HCT116 (cell line): Measurements from ENCODE around the gene PIP5KL1. TPM values are rescaled to one million over a fixed set of nuclear protein-coding genes. Genes with fewer than 3 reads are reported as not detected.

Experiments
- ATAC-seq: fragments of 200-7000 bp; cut with Tn5 transposase; 2 replicates; pipeline ENCODE4 v1.9.1; 2020; ENCODE audit warnings: mild to moderate bottlenecking, moderate library complexity
- BruUV-seq: library from RNA; stranded (reverse); fragments of 400-500 nt; replicated peaks from 2 replicates; lab custom pipeline; 2021; lab: Mats Ljungman, UMichigan
- CTCF ChIA-PET: fragments of 300-600 bp; sonication (Branson Sonifier 250); formaldehyde crosslinking; loops from one replicate; lab custom pipeline; 2021; ENCODE audit warnings: antibody characterized with exemption; lab: Charles Lee
- POLR2A ChIA-PET: fragments of 300-600, 350-600 bp; sonication (Branson Sonifier 250); formaldehyde crosslinking; loops from one replicate; lab custom pipeline; 2021; ENCODE audit warnings: antibody characterized with exemption; lab: Charles Lee
- RAD21 ChIA-PET, 2 experiments: fragments of 300-600 bp; sonication (Branson Sonifier 250); formaldehyde crosslinking; loops; one replicate each; lab custom pipeline; 2023; ENCODE audit warnings: low total read pairs in 2 of 2; ENCODE audit not compliant: uncharacterized antibody in 2 of 2, unreplicated experiment in 2 of 2, low non-redundant PET in 1 of 2; lab: Charles Lee
- DNase-seq: peaks from one replicate; pipeline ENCODE4 v3.0.0-alpha.2; 2010; ENCODE audit warnings: low read depth, low spot score
- H2AFZ ChIP-seq: fragments of 200-600 bp; shearing (Covaris generic), sonication (generic); 2 replicates; pipeline ENCODE4 v1.6.1; 2017; ENCODE audit warnings: low read depth, mixed run types, mixed read lengths, antibody characterized with exemption, low read length; ENCODE audit not compliant: poor library complexity, severe bottlenecking
- H3K27ac ChIP-seq: 2 replicates; pipeline ENCODE4 v1.5.1; 2012; ENCODE audit warnings: low read depth, low read length
- H3K27me3 ChIP-seq: fragments of 200-600 bp; sonication (generic); 2 replicates; pipeline ENCODE4 v1.6.1; 2016; ENCODE audit warnings: mixed run types, low read length, mixed read lengths; ENCODE audit not compliant: insufficient read depth
- H3K36me3 ChIP-seq, 2 experiments: fragments of 200-500 bp in 1 of 2; fragments of 200-600 bp in 1 of 2; sonication (Bioruptor generic) in 1 of 2; sonication (generic) in 1 of 2; 2 replicates each; pipeline versions ENCODE4 v1.5.1 to v1.6.1; 2014 to 2016; ENCODE audit warnings: low read length in 2 of 2, inconsistent platforms in 1 of 2, mixed read lengths in 1 of 2, mixed run types in 1 of 2; ENCODE audit not compliant: insufficient read depth in 2 of 2, control insufficient read depth in 1 of 2
- H3K4me1 ChIP-seq, 2 experiments: fragments of 200-600 bp in 1 of 2; sonication (generic) in 1 of 2; 2 replicates each; pipeline versions ENCODE4 v1.5.1 to v1.6.1; 2012 to 2017; ENCODE audit warnings: low read length in 2 of 2, inconsistent platforms in 1 of 2, mild to moderate bottlenecking in 1 of 2, mixed read lengths in 1 of 2, mixed run types in 1 of 2, moderate library complexity in 1 of 2; ENCODE audit not compliant: insufficient read depth in 2 of 2, control insufficient read depth in 1 of 2
- H3K4me2 ChIP-seq: fragments of 200-600 bp; sonication (generic); 2 replicates; pipeline ENCODE4 v1.6.1; 2017; ENCODE audit warnings: mixed run types, low read length, mixed read lengths
- H3K4me3 ChIP-seq, 2 experiments: fragments of 200-600 bp in 1 of 2; sonication (generic) in 1 of 2; replicated peaks in 1 of 2; 2 replicates each; pipeline ENCODE4 v1.5.1; 2011 to 2016; ENCODE audit warnings: low read length in 2 of 2, control low read depth in 1 of 2, low read depth in 1 of 2, mild to moderate bottlenecking in 1 of 2, mixed read lengths in 1 of 2, mixed run types in 1 of 2
- H3K79me2 ChIP-seq: fragments of 200-600 bp; sonication (generic); 2 replicates; pipeline ENCODE4 v1.6.1; 2017; ENCODE audit warnings: mild to moderate bottlenecking, mixed run types, low read length, moderate library complexity, mixed read lengths; ENCODE audit not compliant: insufficient read depth
- H3K9ac ChIP-seq: fragments of 200-600 bp; sonication (generic); 2 replicates; pipeline ENCODE4 v1.6.1; 2016; ENCODE audit warnings: low read length, mixed read lengths
- H3K9me2 ChIP-seq: fragments of 200-600 bp; sonication (generic), shearing (Covaris generic); 2 replicates; pipeline ENCODE4 v1.6.1; 2017; ENCODE audit warnings: mixed run types, mild to moderate bottlenecking, moderate library complexity; ENCODE audit not compliant: insufficient read depth
- H3K9me3 ChIP-seq, 2 experiments: fragments of 200-500 bp in 1 of 2; fragments of 200-600 bp in 1 of 2; sonication (Bioruptor generic) in 1 of 2; sonication (generic) in 1 of 2; 2 replicates each; pipeline ENCODE4 v1.6.1; 2014 to 2017; ENCODE audit warnings: low read length in 2 of 2, mixed read lengths in 2 of 2, inconsistent platforms in 1 of 2, low read depth in 1 of 2, mild to moderate bottlenecking in 1 of 2, mixed run types in 1 of 2, moderate library complexity in 1 of 2; ENCODE audit not compliant: control insufficient read depth in 1 of 2, insufficient read depth in 1 of 2
- H4K20me1 ChIP-seq: fragments of 200-600 bp; sonication (generic), shearing (Covaris generic); 2 replicates; pipeline ENCODE4 v1.6.1; 2017; ENCODE audit warnings: mixed run types, mild to moderate bottlenecking, moderate library complexity; ENCODE audit not compliant: insufficient read depth
- CEBPB ChIP-seq: IDR thresholded peaks from 2 replicates; pipeline ENCODE4 v1.6.1; 2012; ENCODE audit warnings: low read depth
- EGR1 ChIP-seq: IDR thresholded peaks from 2 replicates; pipeline ENCODE4 v1.6.1; 2012; ENCODE audit warnings: low read depth
- ELF1 ChIP-seq: IDR thresholded peaks from 2 replicates; pipeline ENCODE4 v1.6.1; 2012; ENCODE audit warnings: low read depth, borderline replicate concordance
- EZH2 ChIP-seq: fragments of 200-600 bp; sonication (generic); IDR thresholded peaks from 2 replicates; pipeline ENCODE4 v1.6.1; 2017; ENCODE audit warnings: antibody characterized with exemption, mixed run types
- FOSL1 ChIP-seq: IDR thresholded peaks from 2 replicates; pipeline ENCODE4 v1.6.1; 2012; ENCODE audit warnings: low read depth
- JUND ChIP-seq: IDR thresholded peaks from 2 replicates; pipeline ENCODE4 v1.6.1; 2012
- POLR2A ChIP-seq: IDR thresholded peaks from 2 replicates; pipeline ENCODE4 v1.7.0; 2011; ENCODE audit warnings: borderline replicate concordance; ENCODE audit not compliant: insufficient read depth, insufficient read length; ENCODE audit errors: extremely low read depth
- SIN3A ChIP-seq: IDR thresholded peaks from 2 replicates; pipeline ENCODE4 v1.6.1; 2012; ENCODE audit warnings: low read depth
- SP1 ChIP-seq: IDR thresholded peaks from 2 replicates; pipeline ENCODE4 v1.6.1; 2012; ENCODE audit warnings: low read depth
- TCF7L2 ChIP-seq: IDR thresholded peaks from 2 replicates; pipeline ENCODE4 v1.7.0; 2011; ENCODE audit warnings: borderline replicate concordance, inconsistent platforms; ENCODE audit not compliant: insufficient read depth, insufficient read length; ENCODE audit errors: extremely low read depth
- YY1 ChIP-seq: IDR thresholded peaks from 2 replicates; pipeline ENCODE4 v1.6.1; 2011; ENCODE audit warnings: low read length, low read depth, moderate library complexity, mild to moderate bottlenecking; ENCODE audit not compliant: insufficient replicate concordance; ENCODE audit errors: extremely low read depth
- ZFX ChIP-seq: fragments of 450-650 bp; IDR thresholded peaks from 2 replicates; pipeline ENCODE4 v1.6.1; 2017
- ZNF274 ChIP-seq: fragments of 200-500 bp; sonication (Bioruptor generic); IDR thresholded peaks from 2 replicates; pipeline ENCODE4 v1.6.1; 2014; ENCODE audit warnings: mild to moderate bottlenecking, low read depth, low read length, inconsistent platforms
- intact Hi-C: fragments of 100-400 bp; cut with micrococcal nuclease; formaldehyde crosslinking; loops from 2 replicates; pipeline ENCODE4 v1.10.0; 2022
- total RNA-seq: library from RNA; stranded (reverse); gene quantifications from one replicate; pipeline ENCODE4 v1.2.1, GENCODE V29; 2021; ENCODE audit not compliant: unreplicated experiment
- TF ChIP-seq, protein P1 (sequence below): IDR thresholded peaks from 2 replicates; pipeline ENCODE4 v1.6.1; 2011; ENCODE audit warnings: mild to moderate bottlenecking, low read length, moderate library complexity; ENCODE audit not compliant: insufficient replicate concordance; ENCODE audit errors: extremely low read depth
- TF ChIP-seq, protein P2 (sequence below): IDR thresholded peaks from 2 replicates; pipeline ENCODE4 v1.6.1; 2012; ENCODE audit warnings: low read depth

PIP5KL1 gene
- total RNA-seq, 1 experiment from 2014 or later = 37.6 TPM

DNA sequence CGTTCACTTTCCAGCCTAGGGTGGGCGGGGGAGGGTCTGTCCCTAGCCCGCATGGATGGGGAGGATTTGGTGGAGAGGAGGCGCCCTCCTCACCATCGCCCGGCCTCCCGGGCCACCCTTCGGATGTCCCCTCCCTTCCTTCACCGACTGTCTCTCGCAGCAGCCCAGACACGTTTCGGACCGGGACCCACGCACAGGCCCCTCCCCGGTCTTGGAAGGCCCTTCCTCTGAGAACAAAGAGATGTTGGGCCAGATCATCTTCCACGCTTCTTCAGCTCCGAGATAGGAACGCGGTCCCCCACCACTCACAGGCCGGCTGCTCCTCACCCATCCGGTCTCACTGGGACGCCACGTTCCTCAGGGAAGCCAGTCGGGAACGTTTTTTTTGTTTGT is 7.7 kb upstream of the PIP5KL1 start:
- ChIA-PET POLR2A (no interaction called here), CTCF (no interaction called here), RAD21 (no interaction called here)
- intact Hi-C loops = no loop called here
- ATAC-seq = no peak
- Histone ChIP-seq H3K27me3 (no peaks in the 10 kb centered on the region), H3K4me2 (peak overlapping the region; percentile 91; the same call in 1 of the 2 replicates), H3K4me3 (peak overlapping the region in 1 of 2 experiments; percentile 88; a peak in 1 of 4 replicates), H3K27ac (no peak overlapping the region), H3K9me2 (no peaks in the 10 kb centered on the region), H3K9me3 (no peaks in the 10 kb centered on the region), H4K20me1 (no peaks in the 10 kb centered on the region), H3K4me1 (peaks cover 14 to 43% of the 10 kb centered on the region in 2 experiments), H3K79me2 (peaks cover 37% of the 10 kb centered on the region), H3K36me3 (peaks cover 0 to 9% of the 10 kb centered on the region in 2 experiments; a peak in 2 of 4 replicates), H3K9ac (peak overlapping the region; percentile 93; the same call in 1 of the 2 replicates), H2AFZ (no peak overlapping the region)
- TF ChIP-seq, protein P1, sequence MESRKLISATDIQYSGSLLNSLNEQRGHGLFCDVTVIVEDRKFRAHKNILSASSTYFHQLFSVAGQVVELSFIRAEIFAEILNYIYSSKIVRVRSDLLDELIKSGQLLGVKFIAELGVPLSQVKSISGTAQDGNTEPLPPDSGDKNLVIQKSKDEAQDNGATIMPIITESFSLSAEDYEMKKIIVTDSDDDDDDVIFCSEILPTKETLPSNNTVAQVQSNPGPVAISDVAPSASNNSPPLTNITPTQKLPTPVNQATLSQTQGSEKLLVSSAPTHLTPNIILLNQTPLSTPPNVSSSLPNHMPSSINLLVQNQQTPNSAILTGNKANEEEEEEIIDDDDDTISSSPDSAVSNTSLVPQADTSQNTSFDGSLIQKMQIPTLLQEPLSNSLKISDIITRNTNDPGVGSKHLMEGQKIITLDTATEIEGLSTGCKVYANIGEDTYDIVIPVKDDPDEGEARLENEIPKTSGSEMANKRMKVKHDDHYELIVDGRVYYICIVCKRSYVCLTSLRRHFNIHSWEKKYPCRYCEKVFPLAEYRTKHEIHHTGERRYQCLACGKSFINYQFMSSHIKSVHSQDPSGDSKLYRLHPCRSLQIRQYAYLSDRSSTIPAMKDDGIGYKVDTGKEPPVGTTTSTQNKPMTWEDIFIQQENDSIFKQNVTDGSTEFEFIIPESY = no peak
- TF ChIP-seq TCF7L2 = no peak
- TF ChIP-seq YY1 = no peak
- TF ChIP-seq JUND = no peak
- TF ChIP-seq, protein P2, sequence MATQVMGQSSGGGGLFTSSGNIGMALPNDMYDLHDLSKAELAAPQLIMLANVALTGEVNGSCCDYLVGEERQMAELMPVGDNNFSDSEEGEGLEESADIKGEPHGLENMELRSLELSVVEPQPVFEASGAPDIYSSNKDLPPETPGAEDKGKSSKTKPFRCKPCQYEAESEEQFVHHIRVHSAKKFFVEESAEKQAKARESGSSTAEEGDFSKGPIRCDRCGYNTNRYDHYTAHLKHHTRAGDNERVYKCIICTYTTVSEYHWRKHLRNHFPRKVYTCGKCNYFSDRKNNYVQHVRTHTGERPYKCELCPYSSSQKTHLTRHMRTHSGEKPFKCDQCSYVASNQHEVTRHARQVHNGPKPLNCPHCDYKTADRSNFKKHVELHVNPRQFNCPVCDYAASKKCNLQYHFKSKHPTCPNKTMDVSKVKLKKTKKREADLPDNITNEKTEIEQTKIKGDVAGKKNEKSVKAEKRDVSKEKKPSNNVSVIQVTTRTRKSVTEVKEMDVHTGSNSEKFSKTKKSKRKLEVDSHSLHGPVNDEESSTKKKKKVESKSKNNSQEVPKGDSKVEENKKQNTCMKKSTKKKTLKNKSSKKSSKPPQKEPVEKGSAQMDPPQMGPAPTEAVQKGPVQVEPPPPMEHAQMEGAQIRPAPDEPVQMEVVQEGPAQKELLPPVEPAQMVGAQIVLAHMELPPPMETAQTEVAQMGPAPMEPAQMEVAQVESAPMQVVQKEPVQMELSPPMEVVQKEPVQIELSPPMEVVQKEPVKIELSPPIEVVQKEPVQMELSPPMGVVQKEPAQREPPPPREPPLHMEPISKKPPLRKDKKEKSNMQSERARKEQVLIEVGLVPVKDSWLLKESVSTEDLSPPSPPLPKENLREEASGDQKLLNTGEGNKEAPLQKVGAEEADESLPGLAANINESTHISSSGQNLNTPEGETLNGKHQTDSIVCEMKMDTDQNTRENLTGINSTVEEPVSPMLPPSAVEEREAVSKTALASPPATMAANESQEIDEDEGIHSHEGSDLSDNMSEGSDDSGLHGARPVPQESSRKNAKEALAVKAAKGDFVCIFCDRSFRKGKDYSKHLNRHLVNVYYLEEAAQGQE = no peak
- TF ChIP-seq POLR2A = no peak
- TF ChIP-seq ZFX = no peak
- TF ChIP-seq SP1 = no peak
- TF ChIP-seq EZH2 = no peak
- no peak for TF ChIP-seq FOSL1
- TF ChIP-seq ZNF274 = no peak
- TF ChIP-seq CEBPB = no peak
- no peak for TF ChIP-seq ELF1
- TF ChIP-seq EGR1 = no peak
- TF ChIP-seq SIN3A = no peak
- DNase-seq = no peak
- BruUV-seq = no TSS peak
